AG20443 (cell line): ENCODE data around the gene ARHGAP42.

Source experiments
- DNase-seq: peaks from one replicate; pipeline ENCODE4 v3.0.0; 2012; ENCODE audit warnings: low spot score, mixed read lengths

Gene ARHGAP42

GRCh38 chr11:100918551-100919500 is 231.7 kb downstream of the ARHGAP42 start:
- no peak for DNase-seq

DNA sequence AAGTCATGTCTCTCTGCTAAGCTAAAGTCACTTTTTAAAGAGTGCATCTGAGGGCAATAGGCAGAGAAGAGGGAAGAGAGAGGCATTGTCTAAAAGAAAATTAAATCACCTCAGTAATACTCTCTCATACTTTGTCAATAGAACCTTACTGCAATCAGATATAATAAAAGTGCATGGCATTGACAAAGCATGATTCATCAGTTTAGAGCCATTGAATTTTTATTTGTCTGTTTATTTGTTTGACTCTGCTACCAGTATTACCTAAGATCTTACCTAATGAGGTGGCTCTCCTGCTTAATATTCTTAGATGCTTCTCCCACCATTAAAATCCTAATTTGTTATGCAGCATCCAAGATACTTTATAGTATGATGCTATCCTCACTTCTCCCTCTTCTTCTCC is 233.5 kb downstream of the ARHGAP42 start:
- no peak for DNase-seq

- DNase-seq: no peak
Observed at GRCh38 chr11:100922121-100922520, 235.0 kb downstream of the ARHGAP42 start.

- DNase-seq: peak; percentile 14
Observed at GRCh38 chr11:100923555-100923954, 236.5 kb downstream of the ARHGAP42 start.

DNA sequence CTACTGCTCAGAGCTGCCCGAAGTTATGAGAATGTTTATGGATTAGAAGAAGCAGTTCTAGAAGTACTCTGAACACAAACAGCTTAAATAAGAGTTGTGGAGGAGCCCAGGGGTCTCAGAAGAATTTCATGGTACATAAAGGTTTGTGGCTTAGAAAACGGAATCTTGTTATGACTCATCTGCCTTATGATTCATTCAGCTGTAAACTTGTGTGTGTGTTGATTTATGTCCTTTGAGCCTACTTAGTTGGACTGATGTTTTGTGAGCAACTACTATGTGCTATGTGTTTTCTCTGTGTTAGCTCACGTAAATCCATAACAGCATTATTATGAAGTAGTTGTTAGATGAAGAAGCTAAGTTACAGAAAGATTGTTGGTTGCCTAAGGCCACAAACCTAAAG is 238.8 kb downstream of the ARHGAP42 start:
- DNase-seq: no peak

- no peak for DNase-seq
Observed at GRCh38 chr11:100927579-100927978, 240.5 kb downstream of the ARHGAP42 start.

GRCh38 chr11:100928426-100928825 is 241.3 kb downstream of the ARHGAP42 start:
- DNase-seq: no peak

GRCh38 chr11:100929377-100929776 is 242.3 kb downstream of the ARHGAP42 start:
- DNase-seq: peak; percentile 9

GRCh38 chr11:100930185-100930778 is 243.2 kb downstream of the ARHGAP42 start:
- DNase-seq: peak; percentile 40

DNA sequence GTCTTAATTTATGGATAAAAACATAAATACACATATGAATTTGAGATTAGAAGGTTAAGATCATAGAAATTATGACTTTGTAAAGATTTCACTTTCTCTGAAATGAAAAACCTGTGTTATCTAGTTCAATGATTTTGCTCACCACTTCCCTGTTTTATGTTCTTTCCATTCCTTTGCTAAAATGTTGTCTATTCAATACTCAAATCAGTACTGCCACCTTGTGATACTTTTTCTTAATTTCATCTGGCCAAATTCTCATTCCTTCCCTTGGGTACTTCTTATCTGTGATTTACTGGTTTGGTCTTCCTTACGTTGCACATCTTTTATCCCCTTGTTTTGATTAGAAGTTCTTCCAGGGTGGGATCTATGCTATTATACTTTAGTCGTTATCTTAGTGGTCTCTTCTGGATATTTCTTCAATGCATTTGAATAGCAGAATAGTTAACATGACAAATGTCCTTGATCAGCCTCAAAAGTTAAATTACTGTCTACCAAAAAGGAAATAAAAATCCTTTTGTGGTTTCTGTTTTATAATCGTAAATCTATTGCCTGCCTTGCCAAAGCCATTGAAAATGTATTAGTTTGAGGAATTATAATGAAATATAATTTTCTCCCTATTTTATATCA is 245.5 kb downstream of the ARHGAP42 start:
- DNase-seq: peak; percentile 43

DNA sequence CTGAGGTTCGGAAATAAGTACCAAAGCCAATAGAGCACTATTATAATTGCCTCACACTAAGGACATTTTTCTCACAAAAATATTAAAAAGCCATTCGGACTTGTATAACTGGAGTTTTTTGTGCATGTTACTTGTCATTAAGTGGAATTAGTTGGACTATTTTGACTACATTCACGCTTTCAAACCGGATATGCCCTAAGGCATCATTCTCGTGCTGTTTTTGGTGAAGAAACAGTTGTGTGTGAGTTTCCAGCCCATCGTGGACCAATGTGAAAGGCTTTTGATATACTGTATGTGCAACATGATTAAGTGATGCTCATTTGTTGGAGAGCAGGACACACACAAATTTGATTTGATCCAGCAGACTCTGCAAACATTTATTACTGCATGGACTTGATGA is 249.7 kb downstream of the ARHGAP42 start:
- DNase-seq: no peak

DNA sequence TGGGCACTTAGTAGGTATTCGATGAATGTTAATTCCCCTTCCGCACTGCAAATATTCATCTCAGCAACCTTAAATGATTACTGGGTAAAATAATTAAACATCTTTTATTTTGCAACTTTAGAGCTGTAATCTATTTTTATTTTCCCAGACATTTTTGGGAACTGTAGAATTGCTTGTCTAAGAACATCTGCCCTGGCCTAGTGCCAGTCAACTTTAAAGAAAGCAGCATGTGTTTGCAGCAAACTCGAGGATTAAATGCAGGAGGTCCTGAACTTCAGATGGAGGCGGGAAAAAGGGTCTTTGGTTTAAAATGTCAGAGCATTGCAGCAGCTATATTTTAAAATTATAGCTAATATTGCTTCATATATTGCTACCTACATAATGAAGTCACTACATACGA is 252.5 kb downstream of the ARHGAP42 start:
- DNase-seq: no peak

DNA sequence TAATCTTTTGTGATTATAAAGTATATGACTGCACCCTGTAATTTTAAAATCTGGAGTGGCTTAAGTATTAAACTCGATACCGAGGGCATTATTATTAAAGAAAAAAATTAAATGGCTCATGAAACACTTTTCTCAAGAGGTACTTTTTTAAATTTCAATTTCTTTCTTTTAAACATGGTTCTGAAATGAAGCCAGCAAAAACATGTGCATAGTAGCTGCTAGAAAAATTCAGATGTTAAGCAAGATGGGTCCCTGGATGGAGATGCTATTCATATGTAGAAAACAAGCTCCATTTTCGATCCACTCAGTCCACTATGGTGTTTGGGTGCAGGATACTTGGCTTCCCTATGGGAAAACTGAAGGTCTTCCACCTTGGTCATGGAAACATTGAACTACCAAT is 253.0 kb downstream of the ARHGAP42 start:
- no peak for DNase-seq

- no peak for DNase-seq
Observed at GRCh38 chr11:100941033-100941432, 253.9 kb downstream of the ARHGAP42 start.

- peak; percentile 9 for DNase-seq
Observed at GRCh38 chr11:100942016-100942415, 254.9 kb downstream of the ARHGAP42 start.

- no peak for DNase-seq
Observed at GRCh38 chr11:100948936-100949335, 261.8 kb downstream of the ARHGAP42 start.

GRCh38 chr11:100949443-100949842 is 262.4 kb downstream of the ARHGAP42 start:
- no peak for DNase-seq

GRCh38 chr11:100955318-100955717 is 268.2 kb downstream of the ARHGAP42 start:
- DNase-seq: no peak

DNA sequence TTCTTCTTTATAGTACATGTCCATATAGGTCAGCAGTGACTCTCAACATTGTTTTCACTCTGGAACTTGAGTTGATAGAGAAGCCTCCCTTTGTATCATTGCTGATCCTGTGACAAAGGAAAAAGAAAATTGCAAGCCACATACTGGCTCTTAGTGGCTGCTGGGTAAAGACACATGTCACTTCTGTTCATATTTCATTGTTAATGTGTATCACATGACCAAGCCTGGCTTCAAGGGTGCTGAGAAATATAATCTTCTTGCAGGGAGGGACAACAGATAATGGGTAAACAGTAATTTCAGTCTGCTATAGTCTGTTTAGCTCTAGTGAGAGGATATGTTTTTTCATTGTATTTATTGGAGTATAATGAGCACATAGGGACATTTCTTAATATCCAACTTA is 269.3 kb downstream of the ARHGAP42 start:
- DNase-seq: no peak

- no peak for DNase-seq
Observed at GRCh38 chr11:100957499-100957898, 270.4 kb downstream of the ARHGAP42 start.

GRCh38 chr11:100961633-100962032 is 274.5 kb downstream of the ARHGAP42 start:
- no peak for DNase-seq

DNA sequence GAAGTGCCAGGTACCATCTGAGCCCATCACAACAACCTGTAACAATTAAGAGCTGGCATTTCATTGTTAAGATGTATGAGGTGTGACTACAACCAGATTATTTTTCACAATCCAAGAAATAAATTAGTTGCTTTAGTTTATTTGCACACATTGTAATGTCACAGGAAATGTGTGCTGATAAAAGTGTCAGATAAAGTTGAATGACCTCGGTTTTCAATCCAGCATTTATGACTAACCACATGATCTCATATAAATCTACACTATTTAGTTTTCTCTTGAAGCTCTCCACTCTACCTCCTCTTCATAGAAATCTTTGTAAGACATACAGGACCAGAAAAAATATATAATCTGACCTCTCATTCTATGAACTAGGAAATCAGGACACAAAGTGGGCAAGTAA is 276.3 kb downstream of the ARHGAP42 start:
- no peak for DNase-seq

DNA sequence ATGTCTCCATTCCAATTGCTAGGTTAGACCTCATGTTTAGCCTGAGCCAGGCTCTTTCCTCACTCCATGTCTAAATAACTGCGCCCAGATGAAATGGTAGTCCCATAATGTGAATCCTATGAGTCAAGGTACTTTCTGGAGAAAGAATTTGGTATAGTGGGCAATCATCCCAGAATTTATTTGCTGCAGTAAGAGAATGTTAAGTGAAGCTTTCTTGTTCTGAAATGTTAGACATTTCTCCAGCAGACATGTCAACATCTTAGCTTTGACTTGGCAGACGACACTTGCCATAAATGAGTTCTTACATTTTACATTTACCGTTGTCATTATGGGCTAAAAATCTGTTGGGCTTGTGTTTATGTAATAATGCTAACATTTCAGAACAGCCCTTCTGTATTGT is 277.3 kb downstream of the ARHGAP42 start:
- no peak for DNase-seq
